ENCODE results near the gene OXCT1.

- no peak for TF ChIP-seq TAF1 (IDR thresholded peaks at IDR 0.05; ENCODE audit: low read depth, low read length)
- no peak for TF ChIP-seq POLR2AphosphoS5 (IDR thresholded peaks at IDR 0.05; ENCODE audit: low read depth, low read length)
Observed at GRCh38 chr5:41738710-41739354, 131.4 kb downstream of the OXCT1 start.
